HG03521 (cell line): ENCODE results near the gene STAMBPL1.

Experiments
- ATAC-seq: cut with Tn5 transposase; IDR thresholded peaks from one replicate; pipeline ENCODE4 v1.9.1; 2021; ENCODE audit warnings: mild to moderate bottlenecking, moderate library complexity; ENCODE audit not compliant: unreplicated experiment

The STAMBPL1 gene

GRCh38 chr10:88890681-88891381 lies 10.8 kb downstream of the STAMBPL1 start:
- ATAC-seq, result no peak

DNA sequence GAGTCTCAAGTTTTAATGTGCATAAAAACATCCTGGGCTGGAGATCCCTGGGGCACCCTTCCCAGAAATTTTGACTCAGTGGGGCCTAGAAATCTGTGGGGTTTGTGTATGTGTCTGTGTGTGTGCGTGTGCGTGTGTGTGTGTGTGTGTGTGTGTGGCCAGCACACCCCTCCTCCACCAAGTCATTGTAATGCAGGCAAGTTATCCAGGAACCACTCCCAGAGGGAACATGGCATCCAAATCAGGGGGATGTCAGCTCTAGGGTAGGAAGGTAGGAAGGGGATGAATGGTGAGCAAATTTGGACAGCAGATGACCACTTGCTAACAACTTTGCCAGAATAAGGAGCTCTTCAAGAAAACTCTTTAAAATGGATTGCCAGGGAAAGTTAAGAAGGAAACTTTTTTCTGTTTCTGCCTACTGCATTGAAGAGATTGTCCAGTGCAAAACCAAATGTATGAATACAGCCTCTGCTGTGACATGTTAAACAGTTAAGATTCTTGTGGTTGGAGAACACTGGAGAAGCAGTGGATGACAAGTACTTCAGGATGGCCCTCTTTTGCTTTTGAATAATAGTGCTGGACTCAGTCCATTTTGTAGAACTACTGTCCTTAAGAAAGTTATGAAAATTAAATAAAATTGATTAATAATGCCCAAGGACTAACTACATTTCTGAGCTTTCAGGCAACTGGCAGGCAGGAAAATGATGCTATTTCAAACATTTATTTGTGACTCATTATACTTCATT lies 12.3 kb downstream of the STAMBPL1 start:
- ATAC-seq, result no peak

DNA sequence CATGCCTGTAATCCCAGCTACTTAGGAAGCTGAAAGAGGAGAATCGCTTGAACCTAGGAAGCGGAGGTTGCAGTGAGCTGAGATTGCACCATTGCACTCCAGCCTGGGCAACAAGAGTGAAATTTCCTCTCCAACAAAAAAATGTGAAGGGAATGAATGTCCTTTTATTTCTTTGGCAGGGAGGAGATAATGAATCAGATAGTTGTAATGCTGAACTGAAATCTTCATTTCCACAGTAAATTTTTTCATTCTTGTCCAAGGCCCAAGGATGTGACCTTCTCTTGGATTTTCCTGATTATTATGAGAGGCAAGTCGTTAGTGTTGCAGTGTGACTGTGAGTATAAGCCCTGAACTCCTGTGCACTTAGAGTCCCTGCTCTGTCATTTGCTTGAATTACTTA lies 13.6 kb downstream of the STAMBPL1 start:
- ATAC-seq, result no peak

GRCh38 chr10:88895250-88895649 lies 15.2 kb downstream of the STAMBPL1 start:
- no peak for ATAC-seq

DNA sequence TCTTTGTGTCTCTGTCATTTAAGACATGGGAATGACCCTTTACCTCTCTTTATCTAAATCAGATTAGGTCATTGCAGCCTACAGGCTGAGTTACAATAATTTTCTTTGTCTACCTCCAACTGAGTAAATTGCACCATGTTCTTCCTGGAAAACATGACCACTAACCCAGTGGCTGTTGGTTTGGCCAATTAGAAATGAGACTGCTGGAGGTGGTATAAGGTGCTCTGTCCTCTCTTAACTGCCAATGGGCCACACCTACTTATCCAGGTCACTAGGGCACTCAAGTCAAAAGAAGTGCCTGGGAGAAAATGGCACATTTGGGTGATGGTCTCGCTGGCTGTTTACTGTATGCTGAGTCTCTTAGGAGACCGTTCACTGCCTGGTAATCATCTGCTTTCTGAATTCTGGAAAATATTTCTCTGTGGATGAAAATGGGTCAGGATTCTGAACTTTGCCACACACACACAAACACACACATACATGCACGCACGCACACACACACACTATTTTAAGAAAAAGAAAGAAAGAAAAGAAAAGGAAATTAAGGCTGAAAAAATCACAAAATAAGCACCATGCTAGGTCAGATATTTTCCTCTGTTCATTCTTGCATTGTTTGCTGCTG lies 16.4 kb downstream of the STAMBPL1 start:
- no peak for ATAC-seq

DNA sequence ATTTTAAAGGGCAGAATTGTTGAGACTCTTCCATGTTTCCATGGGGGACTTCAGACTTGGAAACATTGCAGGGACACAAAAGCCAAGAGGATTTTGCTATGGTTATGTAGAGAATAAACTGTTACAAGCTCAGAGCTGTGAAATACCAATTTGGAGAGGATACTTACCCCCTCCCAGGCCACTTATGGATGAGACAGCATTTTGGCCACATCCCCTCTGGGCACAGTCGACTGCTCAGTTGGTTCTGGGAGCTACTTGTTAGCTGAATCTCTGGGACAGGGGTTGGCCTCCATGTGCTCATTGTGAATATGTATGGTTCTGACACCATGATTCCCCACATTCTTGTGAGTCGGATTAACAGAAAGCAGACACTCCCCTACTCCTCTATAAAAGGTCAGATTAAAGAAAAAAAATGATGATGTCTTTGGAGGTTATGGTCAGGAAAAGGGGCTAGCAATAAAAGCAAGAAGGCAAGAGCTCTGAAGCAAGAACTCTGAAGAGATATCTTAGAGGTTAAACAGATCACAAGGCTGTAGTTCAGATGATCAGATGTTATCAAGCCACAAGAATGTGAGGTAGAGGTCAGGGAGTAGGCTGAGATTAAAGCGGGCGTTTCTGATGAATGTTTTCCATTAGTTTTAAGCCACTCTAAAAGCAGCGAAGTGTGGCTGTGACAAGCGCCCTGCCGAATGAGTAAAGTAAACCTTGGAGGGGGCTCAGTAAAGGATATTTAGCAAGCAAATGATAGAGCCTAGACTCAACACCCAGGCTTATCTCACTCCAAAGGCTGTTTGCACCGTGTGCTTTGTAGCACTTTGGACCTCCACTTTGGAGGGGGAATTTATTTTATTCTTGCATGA lies 17.2 kb downstream of the STAMBPL1 start:
- no peak for ATAC-seq

GRCh38 chr10:88898727-88899126 lies 18.7 kb downstream of the STAMBPL1 start:
- ATAC-seq, result no peak

DNA sequence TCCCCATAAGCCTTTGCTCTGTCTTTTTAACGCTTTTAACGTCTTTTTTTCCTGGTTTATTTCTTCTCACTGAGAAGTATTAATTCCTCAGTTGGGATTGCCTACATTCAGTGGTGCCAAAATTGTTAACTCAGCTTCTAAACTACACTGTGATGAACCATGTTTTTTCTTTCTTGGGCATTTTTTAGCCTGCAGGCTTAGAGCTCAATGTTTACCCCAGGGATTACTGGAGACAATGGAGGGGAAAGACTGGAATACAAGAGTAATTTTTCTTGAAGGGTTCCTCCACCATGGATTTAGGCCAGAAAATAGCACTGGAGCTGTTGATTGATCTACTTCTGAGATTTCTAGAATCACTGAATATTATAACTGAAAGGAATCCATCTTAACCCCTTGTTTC lies 19.8 kb downstream of the STAMBPL1 start:
- ATAC-seq, result no peak

- ATAC-seq, result peak; percentile 79
These were observed 21.4 kb downstream of the STAMBPL1 start for GRCh38 chr10:88901206-88901983.

DNA sequence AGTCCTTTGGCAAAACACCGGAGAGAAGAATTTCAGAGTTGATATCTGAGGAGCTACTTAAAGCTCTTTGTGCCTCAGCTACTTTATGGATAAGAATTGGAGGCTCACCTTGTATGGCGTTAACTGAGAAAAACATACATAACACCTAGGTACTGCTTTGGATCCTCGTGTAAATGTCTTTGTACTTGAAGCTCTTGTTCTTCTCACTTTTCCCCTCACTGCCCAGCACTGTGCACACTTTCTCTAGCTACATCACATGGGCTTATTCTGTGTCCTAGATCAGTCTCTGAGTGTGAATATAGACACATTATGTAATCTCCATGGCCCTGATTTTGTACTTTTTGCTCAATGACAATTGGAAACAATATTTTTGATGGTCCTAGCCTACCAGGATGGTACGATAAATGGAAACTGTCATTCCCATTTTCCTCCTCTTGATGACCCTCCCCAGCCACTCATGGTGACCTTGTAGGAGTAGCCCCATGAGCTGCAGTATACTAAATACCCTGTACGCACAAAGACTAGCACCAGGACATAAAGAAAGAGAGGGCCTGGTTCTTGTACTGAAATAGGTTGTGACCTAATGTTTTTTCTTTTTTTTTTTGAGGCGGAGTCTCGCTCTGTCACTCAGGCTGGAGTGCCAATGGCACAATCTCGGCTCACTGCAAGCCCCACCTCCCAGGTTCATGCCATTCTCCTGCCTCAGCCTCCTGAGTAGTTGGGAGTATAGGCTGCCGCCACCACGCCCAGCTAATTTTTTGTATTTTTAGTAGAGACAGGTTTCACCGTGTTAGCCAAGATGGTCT lies 22.1 kb downstream of the STAMBPL1 start:
- ATAC-seq, result peak; percentile 39

GRCh38 chr10:88903715-88904114 lies 23.7 kb downstream of the STAMBPL1 start:
- ATAC-seq, result no peak

GRCh38 chr10:88906921-88907320 lies 26.9 kb downstream of the STAMBPL1 start:
- ATAC-seq, result no peak

DNA sequence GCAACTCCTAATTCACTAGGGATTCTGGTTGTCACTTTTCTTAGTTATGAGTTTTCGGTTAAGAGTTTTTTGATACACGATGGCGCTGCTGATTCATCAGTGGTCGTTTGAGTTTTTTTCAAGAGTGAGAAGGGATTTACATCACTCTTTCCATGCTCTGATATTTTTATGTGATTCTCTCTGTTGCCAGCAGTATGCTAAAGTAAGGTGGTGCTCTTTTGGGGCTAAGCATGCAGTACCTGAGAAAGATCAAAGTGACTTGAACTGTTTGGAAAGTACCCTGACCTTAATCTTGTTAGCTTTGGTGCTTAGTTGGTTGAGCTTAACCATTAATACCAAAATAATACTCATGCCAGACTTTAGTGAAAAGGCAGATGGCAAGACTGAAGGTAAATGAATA lies 28.1 kb downstream of the STAMBPL1 start:
- no peak for ATAC-seq

DNA sequence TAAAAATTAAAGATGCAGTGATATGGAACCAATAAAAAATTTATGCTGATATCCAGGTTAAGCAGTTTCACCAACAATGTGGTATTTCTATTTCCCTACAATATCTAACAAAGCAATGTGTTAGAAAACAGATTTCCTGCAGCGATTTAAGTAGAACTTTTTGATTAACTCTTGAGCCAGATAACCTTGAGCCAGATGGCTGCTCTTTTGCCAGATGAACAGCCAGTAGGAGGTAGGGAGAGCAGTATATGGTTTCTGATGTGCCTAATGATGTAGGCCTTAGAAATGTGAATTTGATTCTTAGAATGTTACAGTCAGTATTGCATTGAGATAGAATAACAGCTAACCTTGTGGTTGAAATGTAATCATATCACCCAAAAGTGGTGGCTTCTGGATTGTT lies 31.1 kb downstream of the STAMBPL1 start:
- ATAC-seq, result no peak

GRCh38 chr10:88911851-88912250 lies 31.8 kb downstream of the STAMBPL1 start:
- no peak for ATAC-seq

DNA sequence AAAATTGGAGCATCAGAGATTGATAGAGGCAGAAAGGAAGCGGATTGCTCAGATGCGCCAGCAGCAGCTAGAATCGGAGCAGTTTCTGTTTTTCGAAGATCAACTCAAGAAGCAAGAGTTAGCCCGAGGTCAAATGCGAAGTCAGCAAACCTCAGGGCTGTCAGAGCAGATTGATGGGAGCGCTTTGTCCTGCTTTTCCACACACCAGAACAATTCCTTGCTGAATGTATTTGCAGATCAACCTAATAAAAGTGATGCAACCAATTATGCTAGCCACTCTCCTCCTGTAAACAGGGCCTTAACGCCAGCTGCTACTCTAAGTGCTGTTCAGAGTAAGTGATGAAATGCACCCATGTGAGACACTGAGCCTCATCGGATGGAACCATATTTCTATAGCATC lies 33.1 kb downstream of the STAMBPL1 start:
- no peak for ATAC-seq

DNA sequence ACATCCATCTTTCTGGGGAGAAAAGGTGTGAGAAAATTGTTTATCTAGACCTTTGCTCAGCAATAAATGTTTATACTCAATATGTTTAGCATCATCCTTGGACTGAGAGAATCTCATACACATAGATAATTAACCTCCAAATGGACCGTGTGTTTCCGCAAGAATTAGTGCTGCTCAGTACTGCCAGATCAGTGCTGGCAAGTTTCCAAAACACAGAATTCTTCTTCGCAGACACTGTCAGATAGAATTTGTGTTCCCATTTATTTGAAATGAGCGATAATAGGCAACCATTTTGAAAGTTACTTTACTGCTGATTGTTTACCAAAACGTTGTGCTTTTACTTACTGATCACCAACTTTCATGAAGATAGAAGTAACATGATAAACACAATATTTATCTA lies 33.7 kb downstream of the STAMBPL1 start:
- no peak for ATAC-seq

GRCh38 chr10:88915781-88916180 lies 35.7 kb downstream of the STAMBPL1 start:
- ATAC-seq, result no peak

- no peak for ATAC-seq
These were observed 36.2 kb downstream of the STAMBPL1 start for GRCh38 chr10:88916231-88916630.

DNA sequence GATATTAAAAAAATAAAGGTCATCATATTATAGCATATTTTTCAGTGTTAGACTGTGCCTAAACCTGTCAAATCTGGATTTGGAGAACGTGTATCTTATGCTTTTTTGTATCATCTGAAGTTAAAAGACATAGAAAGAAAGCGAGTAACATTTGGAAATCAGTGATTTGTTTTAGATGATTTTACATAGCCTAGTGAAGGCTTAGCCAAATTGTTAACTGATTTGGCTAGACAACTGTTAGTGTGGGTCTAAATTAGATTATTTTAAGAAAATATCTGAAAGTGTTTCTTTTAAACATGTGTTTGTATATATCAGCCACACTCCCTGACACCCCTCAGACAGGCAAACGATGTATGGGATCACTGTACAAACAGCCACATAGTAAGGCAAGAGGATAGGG lies 36.9 kb downstream of the STAMBPL1 start:
- no peak for ATAC-seq
